Ascending aorta (tissue), 2 donors: Measurements from ENCODE around the gene ACO2. TPM values are rescaled to one million over a fixed set of nuclear protein-coding genes. Genes with fewer than 3 reads are reported as not detected.
A peak's percentile ranks its signal among the peaks of the same experiment; 100 is the strongest.

ENCODE experiments used
- DNase-seq, 2 donors: peaks; one replicate each; pipeline ENCODE4 v3.0.0-alpha.2; 2019; ENCODE audit warnings: low spot score in 2 of 2
- H3K27ac ChIP-seq, 2 donors: fragments of 200-600 bp; sonication (generic); one replicate each; pipeline ENCODE4 v1.5.1; 2016 to 2017; ENCODE audit warnings: mild to moderate bottlenecking in 1 of 2
- H3K27me3 ChIP-seq: fragments of 200-600 bp; sonication (generic); one replicate; pipeline ENCODE4 v1.5.1; 2017
- H3K36me3 ChIP-seq, 2 donors: fragments of 200-600 bp; sonication (generic); one replicate each; pipeline ENCODE4 v1.5.1; 2016
- H3K4me1 ChIP-seq, 2 donors: fragments of 200-600 bp; sonication (generic); one replicate each; pipeline ENCODE4 v1.5.1; 2016 to 2017; ENCODE audit warnings: mild to moderate bottlenecking in 1 of 2
- H3K4me3 ChIP-seq, 2 donors: fragments of 200-600 bp; sonication (generic); one replicate each; pipeline ENCODE4 v1.5.1; 2016 to 2017; ENCODE audit warnings: mild to moderate bottlenecking in 1 of 2
- H3K9me3 ChIP-seq, 2 donors: fragments of 200-600 bp; sonication (generic); one replicate each; pipeline ENCODE4 v1.5.1; 2016
- CTCF ChIP-seq, 3 experiments: fragments of 200-600 bp in 2 of 3; fragments of 450-650 bp in 1 of 3; sonication (generic) in 2 of 3; IDR thresholded peaks; one replicate each; pipeline ENCODE4 v1.5.1; 2016 to 2019; ENCODE audit warnings: antibody characterized with exemption in 3 of 3, mild to moderate bottlenecking in 1 of 3, moderate library complexity in 1 of 3
- intact Hi-C: fragments of 100-400 bp; cut with DNase I; formaldehyde crosslinking; loops from one replicate; pipeline ENCODE4 v1.15.1; 2023
- total RNA-seq: library from RNA; depleted of rRNA; stranded (reverse); fragments of >200 nt; gene quantifications from one replicate; pipeline ENCODE4 v1.1.0, GENCODE V29; 2016

Gene ACO2
- total RNA-seq, 1 donor from 2014 or later: 81.1 TPM

DNA sequence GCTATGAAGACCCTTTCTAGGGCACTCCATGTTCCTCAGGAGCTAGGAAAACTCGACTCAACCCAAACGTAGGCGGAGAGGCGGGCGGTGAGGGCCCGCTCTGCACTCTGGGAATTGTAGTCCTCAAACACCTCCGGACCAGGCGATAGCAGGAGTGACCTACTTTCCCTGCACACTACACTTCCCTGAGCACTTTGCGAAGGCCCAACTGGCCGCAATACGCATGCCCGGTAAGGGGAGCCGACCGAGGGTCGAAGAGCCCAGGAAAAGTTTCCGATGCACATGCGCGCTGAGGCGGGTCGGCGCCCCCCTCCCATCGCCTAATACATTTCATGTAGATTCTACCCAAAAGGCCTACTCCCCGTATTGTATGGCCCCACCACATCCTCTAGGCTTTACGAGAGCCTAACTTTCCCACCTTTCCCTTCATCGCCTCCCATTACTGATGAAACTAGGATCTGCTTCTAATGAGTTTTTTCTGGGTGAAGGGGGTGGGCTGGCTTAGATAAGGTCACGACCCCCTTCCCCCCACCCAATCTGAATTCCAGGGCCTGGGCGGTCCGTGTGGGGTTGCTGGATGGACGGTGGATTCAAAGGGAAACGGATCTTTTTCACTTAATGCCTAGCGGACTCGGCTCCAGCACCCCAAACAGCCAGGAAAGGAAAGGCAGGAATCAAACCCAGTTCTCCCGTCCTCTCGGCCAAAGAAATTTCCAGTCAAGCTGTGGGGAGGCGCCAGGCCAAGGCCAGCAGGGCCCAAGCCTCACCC is 24.4 kb upstream of the ACO2 start:
- peaks cover 13 to 22% of the 10 kb centered on the region in 2 donors for H3K4me1 ChIP-seq
- intact Hi-C loops: loop anchor here (1.0 to 5.0 kb wide), 3 partner anchors 26 to 72 kb away; no protein-coding TSS in a partner anchor
- peak; percentile 77 to 95 for DNase-seq
- no peaks in the 10 kb centered on the region for H3K9me3 ChIP-seq
- H3K4me3 ChIP-seq: peak overlapping the region; percentile 94 to 98
- no peaks in the 10 kb centered on the region for H3K27me3 ChIP-seq
- peak overlapping the region; percentile 99 to 100 for H3K27ac ChIP-seq
- TF ChIP-seq CTCF (IDR thresholded peaks at IDR 0.05): no peak
- H3K36me3 ChIP-seq: peaks cover 19 to 20% of the 10 kb centered on the region in 2 donors

- H3K9me3 ChIP-seq: no peaks in the 10 kb centered on the region
- peak overlapping the region; percentile 99 to 100 for H3K27ac ChIP-seq
- no peak for TF ChIP-seq CTCF (IDR thresholded peaks at IDR 0.05)
- intact Hi-C loops: loop anchor here (1.0 to 5.0 kb wide), 3 partner anchors 37 to 71 kb away; no protein-coding TSS in a partner anchor
- H3K4me3 ChIP-seq: peak overlapping the region; percentile 94 to 98
- DNase-seq: no peak
- peaks cover 15 to 16% of the 10 kb centered on the region in 2 donors for H3K36me3 ChIP-seq
- H3K27me3 ChIP-seq: no peaks in the 10 kb centered on the region
- peaks cover 13 to 19% of the 10 kb centered on the region in 2 donors for H3K4me1 ChIP-seq
Observed at GRCh38 chr22:41445129-41446056, 23.5 kb upstream of the ACO2 start.

- Histone ChIP-seq H3K9me3 (no peaks in the 10 kb centered on the region), H3K4me3 (peak overlapping the region; percentile 94 to 98), H3K36me3 (peaks cover 10 to 12% of the 10 kb centered on the region in 2 donors), H3K27me3 (no peaks in the 10 kb centered on the region), H3K27ac (peak overlapping the region; percentile 99 to 100), H3K4me1 (peaks cover 13 to 19% of the 10 kb centered on the region in 2 donors)
- no peak for DNase-seq
- intact Hi-C loops: loop anchor here (1.0 to 5.0 kb wide), 2 partner anchors 36 to 42 kb away; no protein-coding TSS in a partner anchor
- no peak for TF ChIP-seq CTCF (IDR thresholded peaks at IDR 0.05)
Observed at GRCh38 chr22:41446057-41446501, 22.8 kb upstream of the ACO2 start.

DNA sequence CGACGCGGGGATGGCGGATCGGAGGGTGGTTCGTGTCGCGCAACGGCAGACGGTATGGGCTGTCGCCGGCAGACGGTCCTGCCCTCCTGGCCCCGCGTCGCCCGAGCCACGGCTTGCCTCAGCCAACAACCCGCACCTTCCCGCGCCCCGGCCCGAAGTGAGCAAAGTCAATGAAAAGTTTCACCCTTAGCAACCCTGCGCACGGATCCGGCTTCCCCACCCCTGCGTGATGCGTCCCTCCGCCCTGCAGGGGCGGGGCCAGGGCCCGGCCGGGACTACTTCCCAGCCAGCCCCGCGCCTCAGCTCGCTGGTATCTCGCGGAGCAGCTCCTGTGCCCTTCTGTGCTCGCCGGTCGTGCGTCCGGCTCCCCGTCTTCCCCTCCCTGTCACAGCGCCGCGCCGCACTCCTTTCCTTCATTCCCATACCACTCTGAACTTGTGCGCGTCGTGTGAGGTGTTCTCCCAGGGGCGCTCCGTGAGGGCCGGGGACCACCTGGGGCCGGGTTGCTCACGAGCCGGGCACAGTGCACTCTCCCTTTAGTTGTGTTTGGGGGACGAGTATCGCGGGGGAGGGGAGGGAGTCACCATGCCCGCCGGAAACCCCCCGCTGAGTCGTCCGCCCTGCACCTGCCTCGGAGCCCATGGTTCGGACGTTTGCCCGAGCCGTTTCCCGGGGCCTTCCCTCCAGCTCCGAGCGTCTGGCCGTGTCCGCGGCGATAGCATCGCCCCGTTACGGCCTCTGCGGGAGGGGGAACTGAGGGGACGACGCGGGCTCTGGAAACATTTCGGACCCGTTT is 22.1 kb upstream of the ACO2 start, which contains the start of gene TOB2:
Gene TOB2, minus strand, starts transcription at position 163 of the 796 bp plus-strand sequence. CDS start 9,456 bp downstream, outside the sequence.
- Histone ChIP-seq H3K27ac (peak within 1 kb of the TSS; percentile 99 to 100), H3K9me3 (no peaks in the 10 kb centered on the region), H3K36me3 (peaks cover 10 to 12% of the 10 kb centered on the region in 2 donors), H3K27me3 (no peaks in the 10 kb centered on the region), H3K4me1 (peaks cover 13 to 19% of the 10 kb centered on the region in 2 donors), H3K4me3 (peak within 1 kb of the TSS; percentile 94 to 98)
- no peak for TF ChIP-seq CTCF (IDR thresholded peaks at IDR 0.05)
- peak; percentile 77 to 96 for DNase-seq
- intact Hi-C loops: loop anchor here (1.0 to 5.0 kb wide), 2 partner anchors 35 to 43 kb away; no protein-coding TSS in a partner anchor
